Adipocyte (in vitro differentiated cells): ENCODE data around the gene DOHH.

Experiments used
- DNase-seq: peaks from one replicate; pipeline ENCODE4 v3.0.0-alpha.2; 2015; ENCODE audit warnings: low read depth
- H3K27me3 ChIP-seq: replicated peaks from 2 replicates; pipeline ENCODE4 v1.7.0; 2013; ENCODE audit warnings: mild to moderate bottlenecking, low read length, moderate library complexity; ENCODE audit not compliant: control insufficient read depth, insufficient read depth
- H3K36me3 ChIP-seq: 2 replicates; pipeline ENCODE4 v1.7.0; 2013; ENCODE audit warnings: low read length, mild to moderate bottlenecking, moderate library complexity; ENCODE audit not compliant: control insufficient read depth, insufficient read depth, severe bottlenecking
- H3K4me1 ChIP-seq: 2 replicates; pipeline ENCODE4 v1.7.0; 2013; ENCODE audit warnings: mild to moderate bottlenecking, low read length, moderate library complexity; ENCODE audit not compliant: control insufficient read depth, insufficient read depth
- H3K4me3 ChIP-seq: 2 replicates; pipeline ENCODE4 v1.7.0; 2013; ENCODE audit warnings: mild to moderate bottlenecking, low read length, moderate library complexity
- H3K9ac ChIP-seq: 2 replicates; pipeline ENCODE4 v1.7.0; 2013; ENCODE audit warnings: mild to moderate bottlenecking, low read length, moderate library complexity
- H3K9me3 ChIP-seq: 2 replicates; pipeline ENCODE4 v1.7.0; 2013; ENCODE audit warnings: mild to moderate bottlenecking, low read length, moderate library complexity; ENCODE audit not compliant: control insufficient read depth

Gene DOHH

DNA sequence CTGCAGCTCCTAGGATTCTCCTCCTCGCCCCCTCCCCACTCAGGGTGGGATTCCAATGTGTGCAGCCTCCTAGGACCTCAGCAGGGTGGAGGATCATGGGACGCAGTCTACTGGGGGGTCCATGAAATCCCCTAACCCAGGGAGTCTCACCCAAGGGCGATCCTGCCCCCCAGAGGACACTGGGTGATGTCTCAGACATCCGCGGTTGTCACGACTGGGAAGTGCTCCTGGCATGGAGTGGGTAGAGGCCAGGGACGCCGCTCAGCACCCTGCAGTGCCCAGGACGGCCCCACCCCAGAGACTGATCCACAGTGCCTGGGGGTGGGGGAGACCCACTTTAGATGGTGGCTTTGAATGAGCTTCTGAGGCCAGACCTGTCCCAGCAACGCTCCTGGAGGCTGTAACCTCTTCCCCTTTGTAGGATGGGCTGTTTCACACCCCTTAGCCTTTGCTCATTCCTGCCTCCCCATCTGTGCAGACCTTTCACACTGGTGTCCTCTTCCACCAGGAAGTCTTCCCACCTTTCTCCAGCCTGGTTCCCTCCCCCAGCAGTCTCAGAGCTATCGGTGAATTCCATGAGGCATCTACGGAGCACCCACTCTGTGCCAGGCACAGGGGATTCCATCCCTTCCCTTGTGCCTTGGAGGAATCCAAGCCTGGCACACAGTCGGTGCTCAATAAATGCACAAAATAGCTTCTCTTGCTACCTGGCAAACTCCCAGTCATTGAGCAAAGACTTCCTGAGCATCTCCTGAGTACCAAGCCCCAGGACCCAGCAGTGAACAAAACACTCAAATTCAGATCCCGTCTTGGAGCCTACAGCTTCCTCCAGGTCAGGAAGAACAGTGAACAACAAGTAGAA is 30.6 kb downstream of the DOHH start:
- H3K27me3 ChIP-seq = no peaks in the 10 kb centered on the region
- H3K36me3 ChIP-seq = peaks cover 4% of the 10 kb centered on the region
- no peaks in the 10 kb centered on the region for H3K9me3 ChIP-seq
- peaks cover 11% of the 10 kb centered on the region for H3K4me1 ChIP-seq
- no peak overlapping the region for H3K4me3 ChIP-seq
- no peak overlapping the region for H3K9ac ChIP-seq
- DNase-seq = no peak

- Histone ChIP-seq H3K36me3 (peaks cover 5% of the 10 kb centered on the region), H3K9me3 (no peaks in the 10 kb centered on the region), H3K27me3 (no peaks in the 10 kb centered on the region), H3K4me1 (peaks cover 11% of the 10 kb centered on the region), H3K9ac (no peak overlapping the region), H3K4me3 (no peak overlapping the region)
- DNase-seq = no peak
These were observed 32.3 kb downstream of the DOHH start for GRCh38 chr19:3468211-3468610.

- DNase-seq = no peak
- H3K9me3 ChIP-seq = no peaks in the 10 kb centered on the region
- H3K4me3 ChIP-seq = no peak overlapping the region
- no peaks in the 10 kb centered on the region for H3K27me3 ChIP-seq
- no peak overlapping the region for H3K9ac ChIP-seq
- peaks cover 11% of the 10 kb centered on the region for H3K4me1 ChIP-seq
- H3K36me3 ChIP-seq = peaks cover 11% of the 10 kb centered on the region
These were observed 32.9 kb downstream of the DOHH start for GRCh38 chr19:3467437-3468198.

GRCh38 chr19:3466635-3467034 is 33.8 kb downstream of the DOHH start:
- Histone ChIP-seq H3K9me3 (no peaks in the 10 kb centered on the region), H3K27me3 (no peaks in the 10 kb centered on the region), H3K9ac (peak overlapping the region; percentile 53), H3K4me1 (peaks cover 11% of the 10 kb centered on the region), H3K36me3 (peaks cover 16% of the 10 kb centered on the region), H3K4me3 (no peak overlapping the region)
- DNase-seq = no peak

DNA sequence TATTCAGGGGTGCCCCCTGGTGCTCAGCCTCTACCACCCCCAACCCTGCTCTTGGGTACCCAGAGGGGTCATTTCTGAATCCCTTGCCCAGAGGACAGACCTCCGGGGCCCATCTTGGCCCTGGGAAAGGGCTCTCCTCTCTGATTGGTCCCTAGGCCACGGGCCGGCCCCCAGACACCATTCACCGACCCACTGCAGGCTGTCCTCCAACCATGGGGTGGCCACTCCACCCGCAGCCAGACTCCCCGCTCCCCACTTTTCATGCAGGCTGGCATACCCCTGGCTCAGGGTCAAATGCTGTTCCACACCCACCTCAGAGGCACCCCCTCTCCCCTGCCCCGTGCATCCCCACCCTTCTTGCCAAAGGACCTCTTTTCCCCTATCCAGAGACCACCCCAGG is 34.9 kb downstream of the DOHH start:
- peaks cover 22% of the 10 kb centered on the region for H3K36me3 ChIP-seq
- H3K4me3 ChIP-seq = no peak overlapping the region
- no peak overlapping the region for H3K9ac ChIP-seq
- H3K27me3 ChIP-seq = no peaks in the 10 kb centered on the region
- DNase-seq = no peak
- H3K9me3 ChIP-seq = no peaks in the 10 kb centered on the region
- H3K4me1 ChIP-seq = peaks cover 11% of the 10 kb centered on the region

GRCh38 chr19:3464587-3465235 is 35.8 kb downstream of the DOHH start:
- Histone ChIP-seq H3K36me3 (peaks cover 30% of the 10 kb centered on the region), H3K4me3 (no peak overlapping the region), H3K27me3 (no peaks in the 10 kb centered on the region), H3K4me1 (peaks cover 17% of the 10 kb centered on the region), H3K9ac (no peak overlapping the region), H3K9me3 (no peaks in the 10 kb centered on the region)
- DNase-seq = no peak

DNA sequence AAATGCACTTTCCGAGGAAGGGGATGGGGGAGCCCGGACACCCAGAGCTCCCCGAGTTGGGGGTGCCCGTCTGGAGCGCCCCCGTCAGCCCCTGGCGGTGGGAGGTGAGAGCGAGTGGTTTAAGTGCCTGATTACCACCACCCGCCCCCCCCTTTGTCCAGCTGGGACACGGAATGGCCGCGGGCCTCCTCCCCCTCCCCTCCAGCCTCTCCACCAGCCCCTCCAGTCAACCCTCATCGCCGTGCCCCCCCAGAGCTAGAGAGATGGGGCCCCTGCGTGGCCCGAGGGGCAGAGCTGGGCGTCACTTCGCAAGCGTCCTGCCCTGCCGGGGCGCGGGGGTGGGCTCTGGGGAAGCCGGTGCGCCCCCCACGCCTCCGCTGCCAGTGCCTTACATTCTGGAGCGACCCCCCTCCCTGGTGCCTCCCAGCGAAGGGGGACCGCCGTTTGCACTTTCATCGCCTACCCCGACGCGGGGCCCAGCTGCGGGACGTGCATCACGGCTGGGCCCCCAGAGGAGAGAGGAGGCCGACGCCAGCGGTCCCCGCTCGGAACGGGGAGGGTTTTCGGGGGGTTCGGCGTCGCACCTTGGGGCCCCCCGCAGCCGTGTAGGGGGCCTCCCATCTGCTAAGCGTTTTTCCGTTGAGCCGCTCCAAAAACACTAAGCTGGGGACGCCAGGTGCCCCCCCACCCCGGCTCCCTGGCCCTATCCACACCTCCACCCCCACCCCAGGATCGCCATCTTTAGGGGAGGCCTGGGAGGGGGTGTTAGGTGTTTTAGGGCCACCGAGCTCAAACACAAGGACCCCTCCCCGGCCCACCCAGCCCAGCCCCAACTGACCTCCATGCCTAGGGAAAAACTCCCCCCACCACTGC is 36.5 kb downstream of the DOHH start:
- no peaks in the 10 kb centered on the region for H3K9me3 ChIP-seq
- DNase-seq = no peak
- no peak overlapping the region for H3K9ac ChIP-seq
- H3K4me3 ChIP-seq = no peak overlapping the region
- H3K27me3 ChIP-seq = no peaks in the 10 kb centered on the region
- peaks cover 30% of the 10 kb centered on the region for H3K36me3 ChIP-seq
- H3K4me1 ChIP-seq = peaks cover 24% of the 10 kb centered on the region

DNA sequence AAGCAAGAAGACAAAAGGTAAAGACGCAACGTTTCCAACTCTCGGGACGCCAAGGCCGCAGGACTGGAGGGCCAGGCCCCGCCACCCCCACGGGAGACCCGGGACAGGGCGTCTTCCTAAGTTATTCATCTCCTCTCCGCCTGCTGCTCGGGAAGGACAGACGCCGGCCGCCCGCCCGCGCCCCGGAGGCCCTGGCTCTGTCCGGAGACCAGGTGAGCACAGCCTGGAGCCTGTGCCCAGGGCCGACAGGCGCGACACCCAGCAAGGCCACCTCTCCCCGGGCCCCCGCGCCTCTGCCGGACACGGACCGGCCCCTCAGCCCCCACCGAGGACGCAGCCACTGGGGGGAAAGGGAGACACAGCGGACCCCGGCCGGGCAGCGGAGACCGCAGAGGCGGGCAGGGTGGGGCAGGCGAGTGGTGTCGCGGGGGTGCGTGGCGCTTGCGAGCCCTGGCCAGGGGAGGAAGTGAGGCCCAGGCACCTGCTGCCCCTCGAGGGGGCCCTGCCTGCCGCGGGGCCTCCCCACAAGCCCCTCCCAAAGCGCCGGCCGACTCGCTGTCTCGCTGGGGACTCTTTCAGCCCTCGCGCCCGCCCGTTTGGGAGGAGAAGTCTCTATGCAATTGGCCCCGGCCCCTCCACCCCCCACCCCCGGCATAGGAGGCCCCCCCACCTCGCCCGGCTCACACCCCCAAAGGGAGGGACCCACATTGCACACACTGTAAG is 37.3 kb downstream of the DOHH start:
- Histone ChIP-seq H3K4me3 (no peak overlapping the region), H3K36me3 (peaks cover 30% of the 10 kb centered on the region), H3K9ac (no peak overlapping the region), H3K9me3 (no peaks in the 10 kb centered on the region), H3K27me3 (no peaks in the 10 kb centered on the region), H3K4me1 (peaks cover 32% of the 10 kb centered on the region)
- no peak for DNase-seq

GRCh38 chr19:3459965-3460582 is 40.4 kb downstream of the DOHH start:
- peaks cover 34% of the 10 kb centered on the region for H3K4me1 ChIP-seq
- H3K27me3 ChIP-seq = no peaks in the 10 kb centered on the region
- H3K9ac ChIP-seq = no peak overlapping the region
- no peak overlapping the region for H3K4me3 ChIP-seq
- DNase-seq = no peak
- H3K36me3 ChIP-seq = peaks cover 42% of the 10 kb centered on the region
- no peaks in the 10 kb centered on the region for H3K9me3 ChIP-seq
